Omental fat pad (tissue), 4 donors: ENCODE data around the gene CHST12. TPM values are rescaled to one million over a fixed set of nuclear protein-coding genes. Genes with fewer than 3 reads are reported as not detected.
"Not testable (repeated sequence)": the region's sequence is repeated elsewhere in the genome, so short reads cannot be mapped to it uniquely, and the experiment has no call there.

Source experiments
- ATAC-seq: fragments of 150-250 bp; one replicate; pipeline ENCODE4 v1.9.1; 2016; ENCODE audit warnings: mild to moderate bottlenecking, moderate library complexity; ENCODE audit not compliant: low FRiP score
- DNase-seq: peaks from one replicate; pipeline ENCODE4 v3.0.0-alpha.2; 2019; ENCODE audit warnings: low spot score
- total RNA-seq, 4 donors: library from RNA; depleted of rRNA; stranded (reverse); fragments of >200 nt; gene quantifications; one replicate each; pipeline ENCODE4 v1.1.0, GENCODE V29; 2016
- TF ChIP-seq, protein P1 (sequence below), 3 donors: fragments of 450-650 bp; IDR thresholded peaks; one replicate each; pipeline ENCODE4 v1.5.1; 2016 to 2017; ENCODE audit warnings: antibody characterized with exemption in 3 of 3, mild to moderate bottlenecking in 3 of 3, moderate library complexity in 2 of 3

CHST12 gene
- total RNA-seq, 4 donors from 2014 or later = 7.9 to 18.3 (median 11.3) TPM

DNA sequence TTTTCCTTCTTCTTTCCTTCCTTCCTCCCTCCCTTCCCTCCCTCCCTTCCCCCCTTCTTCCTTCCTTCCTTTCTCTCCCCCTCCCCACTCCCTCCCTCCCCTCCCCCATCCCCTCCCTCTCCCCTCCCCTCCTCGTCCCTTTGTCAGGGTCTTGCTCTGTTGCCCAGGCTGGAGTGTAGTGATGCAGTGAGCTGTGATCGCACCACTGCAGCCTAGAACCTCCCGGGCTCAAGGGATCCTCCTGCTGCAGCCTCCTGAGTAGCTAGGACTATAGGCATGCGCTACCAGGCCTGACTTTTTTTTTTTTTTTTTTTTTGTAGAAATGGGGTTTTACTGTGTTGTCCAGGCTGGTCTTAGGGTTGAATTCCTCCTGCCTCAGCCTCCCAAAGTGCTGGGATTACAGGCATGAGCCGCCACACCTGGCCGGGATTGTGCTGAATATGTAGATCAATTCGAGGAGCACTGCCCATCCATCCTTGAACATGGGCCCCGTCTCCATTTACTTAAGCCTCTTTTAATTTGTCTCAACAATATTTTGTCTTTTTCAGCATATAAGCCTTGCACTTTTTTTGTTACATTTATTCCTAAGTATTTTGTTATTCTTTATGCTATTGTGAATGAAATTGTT lies 49.3 kb downstream of the CHST12 start:
- no peak for DNase-seq
- TF ChIP-seq, protein P1, sequence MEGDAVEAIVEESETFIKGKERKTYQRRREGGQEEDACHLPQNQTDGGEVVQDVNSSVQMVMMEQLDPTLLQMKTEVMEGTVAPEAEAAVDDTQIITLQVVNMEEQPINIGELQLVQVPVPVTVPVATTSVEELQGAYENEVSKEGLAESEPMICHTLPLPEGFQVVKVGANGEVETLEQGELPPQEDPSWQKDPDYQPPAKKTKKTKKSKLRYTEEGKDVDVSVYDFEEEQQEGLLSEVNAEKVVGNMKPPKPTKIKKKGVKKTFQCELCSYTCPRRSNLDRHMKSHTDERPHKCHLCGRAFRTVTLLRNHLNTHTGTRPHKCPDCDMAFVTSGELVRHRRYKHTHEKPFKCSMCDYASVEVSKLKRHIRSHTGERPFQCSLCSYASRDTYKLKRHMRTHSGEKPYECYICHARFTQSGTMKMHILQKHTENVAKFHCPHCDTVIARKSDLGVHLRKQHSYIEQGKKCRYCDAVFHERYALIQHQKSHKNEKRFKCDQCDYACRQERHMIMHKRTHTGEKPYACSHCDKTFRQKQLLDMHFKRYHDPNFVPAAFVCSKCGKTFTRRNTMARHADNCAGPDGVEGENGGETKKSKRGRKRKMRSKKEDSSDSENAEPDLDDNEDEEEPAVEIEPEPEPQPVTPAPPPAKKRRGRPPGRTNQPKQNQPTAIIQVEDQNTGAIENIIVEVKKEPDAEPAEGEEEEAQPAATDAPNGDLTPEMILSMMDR (IDR thresholded peaks at IDR 0.05) = no peak
- ATAC-seq = no peak

DNA sequence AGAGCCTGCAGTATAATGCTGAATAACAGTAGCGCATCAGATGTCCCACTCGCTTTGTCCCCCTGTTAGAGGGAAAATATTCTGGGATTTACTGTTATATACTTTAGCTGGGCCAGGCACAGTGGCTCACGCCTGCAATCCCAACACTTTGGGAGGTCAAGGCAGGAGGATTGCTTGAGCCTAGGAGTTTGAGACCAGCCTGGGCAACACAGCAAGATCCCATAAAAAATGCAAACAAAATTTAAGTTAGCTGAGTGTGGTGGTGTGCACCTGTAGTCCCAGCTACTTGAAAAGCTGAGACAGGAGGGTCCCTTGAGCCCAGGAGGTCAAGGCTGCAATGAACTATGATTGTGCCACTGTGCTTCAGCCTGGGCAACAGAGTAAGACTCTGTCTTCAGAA lies 50.4 kb downstream of the CHST12 start:
- DNase-seq, ATAC-seq: not testable (repeated sequence)

DNA sequence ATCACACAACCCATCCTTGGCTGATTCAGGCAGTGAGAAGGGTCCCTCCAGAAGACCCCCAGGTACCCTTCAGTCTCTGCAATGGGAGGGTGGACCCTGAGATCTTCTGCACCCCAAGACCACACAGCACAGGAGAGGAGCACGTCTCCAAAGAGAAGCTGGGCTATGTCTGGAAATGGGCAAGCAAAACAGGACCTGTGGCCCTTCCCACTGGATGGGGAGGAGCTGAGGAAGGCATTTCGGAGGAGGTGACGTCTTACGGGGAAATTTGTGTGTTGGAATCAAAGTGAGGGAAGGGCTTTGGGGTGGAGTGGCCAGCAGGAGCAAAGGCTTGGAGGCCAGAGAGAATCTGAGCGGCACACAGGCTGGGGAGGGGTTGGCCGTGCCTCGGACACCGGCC lies 56.3 kb downstream of the CHST12 start:
- DNase-seq (no peak), ATAC-seq (no peak)
- TF ChIP-seq, protein P1 (IDR thresholded peaks at IDR 0.05) = no peak

- DNase-seq (no peak), ATAC-seq (no peak)
- TF ChIP-seq, protein P1 (IDR thresholded peaks at IDR 0.05) = no peak
These were observed 56.8 kb downstream of the CHST12 start for GRCh38 chr7:2460188-2460587.

DNA sequence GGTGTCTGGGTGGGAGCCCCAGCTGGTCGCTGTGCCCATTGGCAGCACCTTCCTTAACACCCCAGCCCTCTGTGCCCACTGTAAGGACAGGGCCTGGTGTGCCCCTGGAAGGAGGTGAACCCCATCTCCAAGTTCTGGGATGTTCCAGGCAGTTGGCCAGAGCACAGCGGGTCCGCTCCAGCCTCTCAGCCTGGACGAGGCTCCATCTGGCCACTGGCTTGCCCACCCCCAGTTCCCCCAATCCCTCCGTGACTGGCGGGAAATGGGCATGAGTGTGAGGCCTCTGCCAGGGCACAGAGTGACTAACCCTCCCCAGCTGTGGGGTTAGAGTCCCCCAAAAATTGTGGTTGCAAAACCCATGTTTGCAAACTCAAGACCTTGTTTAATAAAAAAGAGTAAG lies 57.2 kb downstream of the CHST12 start:
- DNase-seq (no peak), ATAC-seq (no peak)
- TF ChIP-seq, protein P1 (IDR thresholded peaks at IDR 0.05) = no peak

- TF ChIP-seq, protein P1 (IDR thresholded peaks at IDR 0.05) = no peak
- DNase-seq (no peak), ATAC-seq (no peak)
These were observed 58.0 kb downstream of the CHST12 start for GRCh38 chr7:2461268-2462026.

DNA sequence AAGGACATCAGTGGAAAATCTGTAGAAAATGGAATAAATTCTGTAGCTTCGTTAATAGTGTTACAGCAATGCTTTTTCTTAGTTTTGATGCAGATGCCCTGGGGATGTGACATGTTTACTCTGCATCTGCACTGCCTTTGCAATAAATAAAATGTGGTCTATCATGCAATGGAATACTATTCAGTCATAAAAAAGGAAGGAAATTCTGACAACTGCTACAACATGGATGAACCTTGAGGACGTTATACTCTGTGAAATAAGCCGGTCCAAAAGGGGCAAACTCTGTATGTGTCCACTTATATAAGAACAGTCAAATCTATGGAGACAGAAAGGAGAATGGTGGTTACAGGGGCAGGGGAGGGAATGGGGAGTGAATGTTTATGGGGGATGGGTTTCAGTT lies 59.3 kb downstream of the CHST12 start:
- ATAC-seq (no peak), DNase-seq (no peak)
- TF ChIP-seq, protein P1 (IDR thresholded peaks at IDR 0.05) = no peak
